Hematopoietic multipotent progenitor cell (in vitro differentiated cells): ENCODE results near the gene SPTBN4. TPM values are rescaled to one million over a fixed set of nuclear protein-coding genes. Genes with fewer than 3 reads are reported as not detected.
"Not testable (repeated sequence)": the region's sequence is repeated elsewhere in the genome, so short reads cannot be mapped to it uniquely, and the experiment has no call there.

ENCODE experiments used
- DNase-seq, 3 donors: peaks; one replicate each; pipeline ENCODE4 v3.0.0-alpha.2; 2011 to 2015; ENCODE audit warnings: low read depth in 2 of 3, low spot score in 2 of 3
- total RNA-seq: library from RNA; depleted of rRNA; stranded (reverse); fragments of >200 nt; gene quantifications from one replicate; pipeline ENCODE4 v1.2.3, GENCODE V29; 2012

SPTBN4 gene
- total RNA-seq, 1 donor = 0.27 TPM

DNA sequence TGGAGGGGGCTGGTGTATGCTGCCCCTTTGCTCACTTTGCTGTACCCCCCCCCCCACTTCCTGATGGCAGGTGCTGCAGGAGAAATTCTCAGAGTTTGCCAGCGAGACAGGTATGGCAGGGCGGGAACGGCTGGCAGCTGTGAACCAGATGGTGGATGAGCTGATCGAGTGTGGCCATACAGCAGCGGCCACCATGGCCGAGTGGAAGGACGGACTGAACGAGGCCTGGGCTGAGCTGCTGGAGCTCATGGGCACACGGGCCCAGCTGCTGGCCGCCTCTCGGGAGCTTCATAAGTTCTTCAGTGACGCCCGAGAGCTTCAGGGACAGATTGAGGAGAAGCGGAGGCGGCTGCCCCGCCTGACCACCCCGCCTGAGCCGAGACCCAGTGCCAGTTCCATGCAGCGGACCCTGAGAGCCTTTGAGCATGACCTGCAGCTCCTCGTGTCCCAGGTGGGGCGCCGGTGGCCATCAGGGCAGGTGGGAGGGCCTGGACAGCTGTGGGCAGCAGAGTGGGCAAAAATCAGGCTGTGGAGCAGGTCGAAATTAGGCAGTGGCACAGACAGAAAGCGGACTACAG lies 90.2 kb downstream of the SPTBN4 start:
- DNase-seq = no peak

DNA sequence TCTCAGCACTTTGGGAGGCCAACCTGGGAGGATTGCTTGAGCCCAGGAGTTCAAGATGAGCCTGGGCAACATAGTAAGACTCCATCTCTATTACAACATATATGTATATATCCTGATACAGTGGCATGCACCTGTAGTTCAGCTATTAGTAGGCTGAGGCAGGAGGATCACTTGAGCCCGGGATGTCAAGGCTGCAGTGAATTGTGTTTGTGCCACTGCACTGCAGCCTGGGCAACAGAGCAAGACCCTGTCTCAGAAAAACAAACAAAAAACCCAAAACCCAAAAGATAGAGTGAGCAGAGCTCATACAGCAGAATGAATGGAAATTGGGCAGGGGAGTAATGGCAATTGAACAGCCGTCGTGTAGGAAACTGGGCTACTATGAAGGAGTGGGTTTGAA lies 92.6 kb downstream of the SPTBN4 start:
- DNase-seq = no peak

GRCh38 chr19:40560092-40560507 lies 93.3 kb downstream of the SPTBN4 start:
- no peak for DNase-seq

GRCh38 chr19:40561947-40562346 lies 95.1 kb downstream of the SPTBN4 start:
- DNase-seq = peak in 1 of 3 donors; percentile 48

GRCh38 chr19:40564535-40564934 lies 97.7 kb downstream of the SPTBN4 start:
- DNase-seq = not testable (repeated sequence)

GRCh38 chr19:40565355-40565754 lies 98.6 kb downstream of the SPTBN4 start:
- no peak for DNase-seq

GRCh38 chr19:40565910-40566495 lies 99.2 kb downstream of the SPTBN4 start:
- DNase-seq = no peak

GRCh38 chr19:40567040-40567749 lies 100.4 kb downstream of the SPTBN4 start:
- DNase-seq = no peak

GRCh38 chr19:40567750-40568494 lies 101.1 kb downstream of the SPTBN4 start:
- no peak for DNase-seq

GRCh38 chr19:40570313-40571004 lies 103.7 kb downstream of the SPTBN4 start:
- peak; percentile 96 to 100 (median 100) for DNase-seq

- no peak for DNase-seq
Observed at GRCh38 chr19:40571005-40571318, 104.2 kb downstream of the SPTBN4 start.

GRCh38 chr19:40571831-40572495 lies 105.2 kb downstream of the SPTBN4 start:
- DNase-seq = no peak

- DNase-seq = no peak
Observed at GRCh38 chr19:40575326-40575725, 108.5 kb downstream of the SPTBN4 start.

DNA sequence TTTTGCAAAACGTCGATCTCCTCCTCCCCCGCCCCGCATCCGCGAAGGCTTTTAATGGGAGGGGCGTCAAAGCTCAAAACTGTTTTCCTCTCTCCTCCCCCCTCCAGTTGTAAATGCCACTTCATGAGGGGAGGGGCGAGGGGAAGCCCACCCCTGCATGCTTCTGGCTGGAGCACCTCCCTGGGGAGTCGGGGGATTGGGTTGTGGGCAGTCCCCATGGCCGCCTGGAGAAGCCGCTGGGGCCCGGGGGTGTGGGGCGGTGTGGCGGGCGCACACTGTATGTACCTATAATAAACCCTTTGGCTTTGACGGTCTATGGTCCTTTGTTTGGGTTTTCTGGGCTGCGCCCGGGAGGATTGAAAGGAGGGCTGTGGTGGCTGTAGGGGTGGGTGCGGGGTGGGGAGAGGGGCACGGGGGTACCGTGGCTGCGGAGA lies 109.4 kb downstream of the SPTBN4 start:
- DNase-seq = no peak

DNA sequence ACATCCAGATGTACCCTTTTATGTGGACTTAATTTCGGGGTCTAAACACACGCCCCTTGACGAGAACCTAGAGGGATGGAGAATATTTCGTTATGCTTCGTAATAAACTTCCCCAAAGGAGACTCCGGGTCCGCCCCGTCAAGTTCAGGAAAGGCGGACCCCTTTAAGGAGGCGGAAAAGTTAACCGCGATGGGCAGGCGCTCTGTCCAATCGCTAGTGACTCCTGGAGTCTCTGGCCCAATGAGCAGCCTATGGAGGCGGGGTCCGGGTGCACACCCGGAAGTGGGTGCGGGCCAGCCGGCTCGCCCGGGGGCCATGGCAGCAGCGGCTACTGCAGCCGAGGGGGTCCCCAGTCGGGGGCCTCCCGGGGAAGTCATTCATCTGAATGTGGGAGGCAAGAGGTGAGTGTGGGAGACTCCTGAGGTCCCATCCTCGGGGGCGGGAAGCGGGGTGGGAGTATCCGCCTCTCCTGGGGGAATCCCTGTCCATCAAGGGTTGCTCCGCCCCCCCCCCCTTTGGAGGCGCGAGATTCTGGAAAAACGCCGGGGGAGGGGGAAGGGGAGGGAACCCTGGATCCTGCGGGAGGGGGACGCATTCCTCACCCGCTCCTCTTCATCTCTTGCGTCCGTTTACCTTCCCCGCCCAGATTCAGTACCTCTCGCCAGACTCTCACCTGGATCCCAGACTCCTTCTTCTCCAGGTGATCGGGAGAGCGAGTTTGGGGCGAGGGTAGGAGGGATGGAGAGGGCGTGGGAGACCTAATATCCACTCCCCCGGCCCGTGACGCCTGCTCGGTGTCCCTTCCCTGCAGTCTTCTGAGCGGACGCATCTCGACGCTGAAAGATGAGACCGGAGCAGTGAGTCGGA lies 110.0 kb downstream of the SPTBN4 start, which contains the start of gene SHKBP1:
Gene SHKBP1, plus strand, starts transcription at position 289 of the 867 bp plus-strand sequence. Its CDS starts 27 bp downstream, at position 316.
- DNase-seq = peak; percentile 70 to 98 (median 96)

- DNase-seq = peak in 1 of 3 donors; percentile 41
Observed at GRCh38 chr19:40578442-40578908, 111.7 kb downstream of the SPTBN4 start.

DNA sequence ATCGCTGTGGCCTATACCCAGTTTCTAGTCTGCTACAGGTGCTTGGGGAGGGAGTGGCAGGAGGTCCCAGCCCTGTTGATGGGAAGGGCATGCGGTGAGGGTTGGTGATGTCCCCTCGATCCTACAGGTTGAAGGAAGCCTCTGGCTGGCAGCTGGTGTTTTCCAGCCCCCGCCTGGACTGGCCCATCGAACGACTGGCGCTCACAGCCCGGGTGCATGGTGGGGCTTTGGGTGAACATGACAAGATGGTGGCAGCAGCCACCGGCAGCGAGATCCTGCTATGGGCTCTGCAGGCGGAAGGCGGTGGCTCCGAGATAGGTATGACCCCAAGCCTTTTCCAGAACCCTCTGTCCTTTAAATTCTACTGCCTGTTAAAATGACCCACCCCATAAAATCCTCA lies 113.8 kb downstream of the SPTBN4 start:
- DNase-seq = no peak

- DNase-seq = no peak
Observed at GRCh38 chr19:40581531-40581930, 114.7 kb downstream of the SPTBN4 start.

GRCh38 chr19:40582467-40582866 lies 115.7 kb downstream of the SPTBN4 start:
- DNase-seq = no peak
